GM18951 (cell line): Measurements from ENCODE around the gene ALOX12B.

Experiments used
- POLR2A ChIP-seq: IDR thresholded peaks from 4 replicates; pipeline ENCODE4 v1.6.1; 2011; ENCODE audit warnings: mild to moderate bottlenecking; ENCODE audit not compliant: insufficient read length, insufficient read depth; ENCODE audit errors: extremely low read depth
- in situ Hi-C: fragments of 300-500 bp; cut with MboI; formaldehyde crosslinking; loops from one replicate; pipeline ENCODE4 v1.12.0; 2022; ENCODE audit warnings: low sequenced_read_pairs, mixed read lengths, inconsistent platforms; ENCODE audit not compliant: unreplicated experiment

Gene ALOX12B

DNA sequence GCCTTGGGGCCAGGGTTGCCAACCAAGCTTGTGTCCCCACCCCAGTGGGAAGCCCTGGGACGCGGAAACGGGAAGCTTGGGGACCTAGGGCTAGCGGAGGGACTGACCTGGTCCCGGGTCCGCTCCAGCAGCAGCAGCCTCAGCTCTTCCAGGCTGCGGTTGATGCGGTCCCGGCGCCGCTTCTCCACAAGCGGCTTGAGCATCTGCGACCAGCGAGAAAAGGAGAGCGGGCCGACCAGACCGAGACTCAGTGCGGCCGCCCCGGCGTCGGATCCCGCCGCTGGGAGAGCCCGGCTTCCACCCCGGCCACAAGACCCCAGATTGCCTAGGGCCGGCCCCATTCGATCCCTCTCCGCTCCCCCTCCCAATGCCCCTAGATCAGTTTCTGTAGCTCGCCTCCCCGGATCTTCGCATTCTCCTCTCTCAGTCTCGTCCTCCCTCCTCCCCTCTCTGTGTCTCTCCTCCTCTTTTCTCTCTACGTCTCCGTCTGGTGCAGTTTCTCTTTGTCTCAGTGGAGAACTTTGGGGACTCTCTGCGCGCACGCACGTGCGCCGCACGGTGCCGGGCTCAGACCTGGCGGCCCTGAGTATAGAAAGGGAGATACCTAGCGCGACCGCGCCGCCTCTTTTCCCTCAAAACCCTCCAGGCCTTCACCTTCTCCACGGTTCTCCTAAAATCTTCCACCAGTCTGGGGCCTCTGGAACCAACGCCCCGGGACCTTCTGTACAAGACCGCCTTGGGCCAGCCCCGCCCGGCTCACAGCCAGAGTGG lies 35.6 kb upstream of the ALOX12B start:
- in situ Hi-C loops, result no loop called here
- no peak for TF ChIP-seq POLR2A

DNA sequence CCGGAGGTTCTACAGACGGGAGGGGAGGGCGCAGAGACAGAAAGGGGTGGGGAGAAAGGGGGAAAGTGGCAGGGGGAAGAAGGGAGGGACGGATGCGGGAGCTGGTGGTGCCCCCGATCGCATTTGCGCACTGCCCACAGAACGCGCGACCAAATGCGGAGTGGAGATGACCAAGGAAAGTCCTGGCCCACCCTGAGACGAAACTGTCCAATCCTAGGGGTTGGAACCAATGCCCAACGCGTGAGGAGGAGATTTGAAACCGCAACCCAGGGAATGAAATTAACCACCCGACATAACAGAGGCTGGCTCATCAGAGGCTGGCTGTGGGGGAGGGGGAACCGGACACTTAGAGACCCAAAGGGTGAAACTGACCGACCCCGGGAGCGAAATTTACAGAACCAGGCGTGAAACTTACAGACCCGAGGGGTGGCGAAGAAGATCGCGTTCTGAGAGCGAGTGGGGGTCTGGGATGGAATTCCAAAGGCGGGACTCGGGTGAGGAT lies 35.0 kb upstream of the ALOX12B start:
- in situ Hi-C loops, result no loop called here
- no peak for TF ChIP-seq POLR2A

DNA sequence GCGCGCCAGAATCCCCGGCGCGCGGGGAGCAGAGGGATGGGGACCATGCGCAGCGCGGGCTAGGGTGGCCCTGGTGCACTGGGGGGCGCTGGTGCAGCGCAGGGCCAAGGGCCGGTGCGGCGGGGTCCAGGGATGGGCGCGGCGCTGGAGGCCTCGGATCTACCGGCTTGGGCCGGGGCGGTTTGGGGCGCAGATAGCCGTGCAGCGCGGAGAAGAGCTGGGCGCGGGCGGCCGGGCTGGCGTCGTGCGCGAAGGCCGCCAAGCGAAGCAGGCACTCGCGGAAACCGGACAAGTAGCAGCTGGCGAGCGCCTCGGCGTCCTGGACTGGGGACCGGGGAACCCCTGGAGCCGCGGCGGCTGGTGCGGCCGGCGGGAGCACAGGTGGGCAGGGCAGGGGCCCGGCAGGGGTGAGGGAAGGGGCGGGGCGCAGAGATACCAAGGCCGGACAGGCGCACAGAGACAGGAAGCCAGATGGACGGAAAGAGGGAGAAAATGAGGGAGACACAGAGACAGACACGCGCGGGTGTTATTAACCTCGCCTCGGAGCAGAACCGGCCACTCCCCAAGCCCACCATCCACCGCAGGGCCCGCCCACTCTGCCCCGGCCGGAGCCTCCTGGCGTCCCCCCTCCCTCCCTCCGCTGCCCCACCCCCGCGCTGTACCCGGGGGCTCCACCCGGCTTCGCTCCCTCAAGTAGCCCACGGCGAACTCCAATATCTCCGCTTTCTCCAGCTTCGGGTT lies 34.3 kb upstream of the ALOX12B start:
- in situ Hi-C loops, result no loop called here
- TF ChIP-seq POLR2A, result no peak

DNA sequence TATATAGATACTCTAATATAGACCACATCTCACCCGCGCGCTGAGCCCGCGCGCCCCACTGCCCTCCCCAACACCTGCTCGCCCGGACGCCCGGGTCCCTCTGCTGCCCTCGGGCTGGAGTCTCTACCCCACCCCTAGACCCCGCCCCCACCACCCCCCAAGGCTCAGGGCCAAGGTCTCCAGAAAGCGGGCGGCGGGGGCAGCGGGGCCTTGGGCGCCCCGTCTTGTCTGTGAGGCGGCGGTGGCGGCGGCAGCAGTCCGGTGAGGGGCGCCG lies 33.8 kb upstream of the ALOX12B start:
- TF ChIP-seq POLR2A, result no peak
- in situ Hi-C loops, result no loop called here

DNA sequence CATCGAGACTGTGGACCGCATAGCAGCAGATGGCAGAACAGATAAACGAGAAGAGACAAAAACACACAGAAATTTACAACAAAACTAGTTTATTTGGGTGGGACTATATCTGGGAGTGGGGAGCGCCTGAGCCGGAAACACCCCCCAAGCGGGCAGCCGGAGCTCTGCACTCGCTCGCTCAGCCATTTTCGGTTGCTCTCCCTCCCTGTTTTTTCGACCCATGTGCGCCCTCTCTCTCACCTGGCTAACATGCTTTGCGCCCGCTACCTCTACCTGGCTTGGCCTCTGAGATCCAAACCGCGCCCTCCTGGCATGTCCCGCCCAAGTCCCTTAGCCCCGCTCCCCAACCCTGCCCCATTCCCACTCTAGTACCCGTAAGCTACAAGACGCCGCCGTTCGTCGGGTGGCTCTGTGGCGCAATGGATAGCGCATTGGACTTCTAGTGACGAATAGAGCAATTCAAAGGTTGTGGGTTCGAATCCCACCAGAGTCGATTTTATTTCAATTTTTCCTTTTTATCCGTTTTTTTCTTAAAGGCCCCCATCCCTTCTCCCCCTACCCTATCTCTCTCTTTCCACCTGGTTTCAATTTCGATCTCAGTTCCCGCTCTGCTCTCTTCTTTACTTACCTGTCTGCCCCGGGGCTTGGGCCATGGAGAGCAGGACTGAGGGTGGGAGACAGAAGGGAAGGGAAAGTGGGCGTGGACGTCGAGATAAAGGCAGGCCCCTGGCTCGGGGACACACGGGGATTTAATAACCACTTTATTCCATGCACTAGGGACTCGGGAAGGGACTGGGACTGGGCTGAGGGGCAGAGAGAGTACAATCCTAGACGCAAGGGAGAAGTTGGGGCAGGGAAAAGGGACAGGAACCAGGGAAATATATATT lies 33.2 kb upstream of the ALOX12B start:
- no peak for TF ChIP-seq POLR2A
- in situ Hi-C loops, result no loop called here

DNA sequence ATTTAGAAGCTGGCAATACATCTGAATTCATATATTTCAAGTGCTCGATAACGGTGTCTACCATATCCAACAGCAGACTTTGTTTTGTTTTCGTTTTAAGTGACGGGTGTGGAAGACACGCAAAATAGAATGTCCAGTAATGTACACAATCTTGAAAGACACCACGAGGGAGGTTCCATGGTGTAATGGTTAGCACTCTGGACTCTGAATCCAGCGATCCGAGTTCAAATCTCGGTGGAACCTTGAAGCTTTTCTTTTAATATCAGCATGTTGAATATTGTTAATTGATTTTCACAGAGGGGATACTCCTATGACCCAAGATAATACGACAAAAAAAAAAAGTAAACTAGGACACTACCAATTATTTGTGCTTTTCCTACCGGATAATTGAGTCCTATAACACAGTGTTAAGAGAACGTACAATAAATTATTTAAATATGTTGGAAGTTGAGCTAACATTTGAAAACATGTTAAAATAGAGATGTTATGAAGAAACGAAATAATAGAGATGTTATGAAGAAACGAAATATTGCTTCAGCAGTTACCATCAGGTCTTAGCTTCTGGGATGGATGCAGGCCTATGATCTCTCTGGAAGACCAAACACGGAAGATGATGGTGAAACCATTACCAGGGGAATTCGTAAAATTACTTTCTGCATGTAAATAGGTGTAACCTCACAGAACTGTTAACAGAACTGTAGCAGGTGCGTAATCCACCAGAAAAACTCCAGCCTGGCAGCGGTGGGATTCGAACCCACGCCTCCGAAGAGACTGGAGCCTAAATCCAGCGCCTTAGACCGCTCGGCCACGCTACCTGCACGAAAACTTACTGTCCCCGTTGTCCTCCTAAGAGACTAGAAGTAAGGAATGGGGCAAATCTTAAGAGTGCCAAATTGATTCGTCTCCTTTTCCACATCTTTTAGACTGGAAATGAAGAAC lies 32.3 kb upstream of the ALOX12B start:
- TF ChIP-seq POLR2A, result no peak
- in situ Hi-C loops, result loop anchor here (10.0 kb wide), 1 partner anchor 55 kb away; no protein-coding TSS in a partner anchor

DNA sequence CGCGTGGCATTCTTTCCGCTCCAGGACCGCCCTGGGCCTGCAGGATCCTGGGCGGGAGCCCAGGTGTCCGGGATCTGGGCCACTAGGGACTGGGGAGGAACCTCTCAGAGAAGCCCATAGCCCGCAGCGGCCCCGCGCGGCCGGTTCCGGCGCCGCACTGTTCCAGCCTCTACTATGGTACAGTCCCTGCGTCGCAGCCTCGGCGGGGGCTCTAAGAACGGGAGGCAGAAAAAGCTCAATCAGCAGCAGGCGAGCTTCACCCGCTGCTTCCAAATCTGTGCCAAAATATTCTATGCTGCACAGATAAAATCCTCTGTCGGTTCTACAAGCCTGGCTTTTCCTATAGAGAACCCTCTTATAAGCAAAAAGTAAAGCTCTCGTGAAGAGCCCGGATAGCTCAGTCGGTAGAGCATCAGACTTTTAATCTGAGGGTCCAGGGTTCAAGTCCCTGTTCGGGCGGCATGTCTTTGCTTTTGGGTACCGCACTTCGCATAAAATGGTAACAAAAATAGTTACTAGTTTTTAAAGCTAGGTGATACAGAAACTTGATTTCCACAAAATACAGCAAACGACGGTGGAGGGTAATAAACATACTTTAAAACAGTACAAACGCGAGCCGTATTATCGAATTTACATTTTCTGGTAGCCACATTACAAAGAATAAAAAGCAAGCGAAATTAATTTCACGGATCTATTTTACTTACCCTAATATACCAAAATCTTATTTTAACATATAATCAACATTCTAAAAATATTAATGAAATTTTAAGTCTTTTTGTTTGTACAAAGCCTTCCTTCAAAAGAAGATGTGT lies 31.5 kb upstream of the ALOX12B start:
- in situ Hi-C loops, result loop anchor here (10.0 kb wide), 1 partner anchor 54 kb away; no protein-coding TSS in a partner anchor
- TF ChIP-seq POLR2A, result no peak

DNA sequence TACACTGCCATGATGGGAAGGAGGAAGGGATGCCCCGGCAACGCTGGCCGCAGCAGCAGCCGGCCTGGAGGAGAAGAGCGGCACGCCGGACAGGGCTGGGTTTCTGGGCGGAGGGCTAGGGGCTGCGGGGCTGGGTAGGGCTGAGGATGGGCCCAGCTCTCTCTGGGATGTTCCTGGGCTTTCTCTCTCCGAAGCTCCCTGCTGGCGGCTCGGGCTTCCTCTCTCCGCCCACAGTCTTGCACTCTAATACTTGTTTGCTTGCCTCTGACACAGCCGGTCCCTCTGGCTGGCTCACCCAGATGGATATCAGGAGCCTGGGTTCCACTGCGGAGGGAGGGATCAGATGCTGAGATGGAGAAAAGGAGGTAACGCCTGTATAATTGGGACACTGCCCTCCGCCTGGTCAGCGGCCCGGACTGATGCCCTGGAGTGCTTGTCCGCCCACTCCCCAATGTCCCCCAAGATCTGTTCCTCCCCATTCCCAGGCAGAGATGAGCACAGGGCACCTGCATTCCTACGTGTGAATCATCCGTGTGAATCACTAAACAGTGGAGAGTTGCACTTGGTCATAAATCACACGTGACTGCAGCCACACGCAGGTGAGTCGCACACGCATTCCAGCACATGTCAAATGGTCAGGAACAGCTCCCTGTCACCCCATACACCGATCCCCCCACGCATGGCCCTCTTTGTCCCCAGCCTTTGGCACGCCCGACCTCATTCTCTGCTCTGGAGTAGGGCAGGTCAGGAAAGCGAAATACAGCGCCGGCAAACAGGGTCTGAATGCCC lies 30.7 kb upstream of the ALOX12B start, which contains the start of gene ALOXE3:
ALOXE3 (minus strand) TSS at position 535 of the 789 bp plus-strand sequence; CDS start at position 11, 524 bp downstream.
- in situ Hi-C loops, result loop anchor here (10.0 kb wide), 1 partner anchor 53 kb away; no protein-coding TSS in a partner anchor
- no peak for TF ChIP-seq POLR2A

DNA sequence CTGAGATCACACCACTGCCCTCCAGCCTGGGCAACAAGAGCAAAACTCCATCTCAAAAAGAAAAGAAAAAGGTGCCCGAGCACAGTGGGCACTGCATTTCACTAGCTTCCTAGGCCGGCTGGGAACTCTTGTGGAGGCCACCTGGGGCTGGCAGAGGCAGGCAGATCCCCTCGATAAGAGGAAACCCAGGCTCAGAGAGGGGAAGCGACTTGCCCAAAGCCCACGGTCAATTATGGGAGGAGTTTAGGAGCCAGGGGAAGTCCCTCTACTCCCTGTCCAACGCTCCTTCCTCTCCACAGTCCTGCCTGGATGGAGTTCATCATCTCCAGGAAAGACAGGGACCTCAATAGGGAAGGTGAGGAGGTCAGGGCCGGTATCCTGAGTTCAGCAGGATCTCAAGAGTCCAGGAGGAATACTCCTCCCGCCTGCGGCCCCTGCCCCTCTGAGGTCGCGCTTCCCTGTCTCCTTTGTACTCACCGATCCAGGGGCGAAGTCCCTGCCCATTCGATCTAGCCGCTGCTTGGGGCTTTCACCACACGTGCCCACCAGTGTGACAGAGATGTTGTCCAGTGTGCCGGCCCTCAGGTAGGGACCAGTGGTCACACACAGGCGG lies 30.0 kb upstream of the ALOX12B start:
- in situ Hi-C loops, result loop anchor here (10.0 kb wide), 1 partner anchor 53 kb away; no protein-coding TSS in a partner anchor
- TF ChIP-seq POLR2A, result no peak

DNA sequence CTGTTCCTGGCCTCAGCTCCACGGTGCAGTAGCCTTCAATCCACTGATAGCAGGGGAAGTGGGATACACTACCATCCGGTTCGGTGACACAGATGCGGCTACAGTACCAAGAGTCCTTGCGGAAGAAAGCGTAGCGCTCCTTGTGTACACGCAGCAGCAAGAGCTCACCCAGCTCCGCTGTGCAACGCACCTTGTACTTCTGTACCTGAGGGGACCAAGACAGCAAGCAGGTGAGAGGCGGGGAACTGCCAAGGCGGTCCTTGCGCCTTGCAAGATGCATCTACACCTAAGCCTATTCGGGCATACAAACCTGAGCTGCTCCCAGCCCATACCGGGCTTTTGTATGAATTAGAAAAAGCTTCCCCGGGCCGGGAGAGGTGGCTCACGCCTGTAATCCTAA lies 29.3 kb upstream of the ALOX12B start:
- in situ Hi-C loops, result loop anchor here (10.0 kb wide), 1 partner anchor 52 kb away; no protein-coding TSS in a partner anchor
- no peak for TF ChIP-seq POLR2A
